ENCODE results near the gene METTL25B.

GRCh38 chr1:156703741-156704140 lies 24.5 kb upstream of the METTL25B start:
- TF ChIP-seq JUND (IDR thresholded peaks at IDR 0.05; ENCODE audit: low read depth, low read length) (no peak), POLR2AphosphoS5 (IDR thresholded peaks at IDR 0.05; ENCODE audit: low read length) (no peak), CBX5 (IDR thresholded peaks at IDR 0.05; ENCODE audit: low read depth) (no peak), SMC3 (IDR thresholded peaks at IDR 0.05; ENCODE audit: borderline replicate concordance, low read length) (no peak)
- TF ChIP-seq, protein P1, sequence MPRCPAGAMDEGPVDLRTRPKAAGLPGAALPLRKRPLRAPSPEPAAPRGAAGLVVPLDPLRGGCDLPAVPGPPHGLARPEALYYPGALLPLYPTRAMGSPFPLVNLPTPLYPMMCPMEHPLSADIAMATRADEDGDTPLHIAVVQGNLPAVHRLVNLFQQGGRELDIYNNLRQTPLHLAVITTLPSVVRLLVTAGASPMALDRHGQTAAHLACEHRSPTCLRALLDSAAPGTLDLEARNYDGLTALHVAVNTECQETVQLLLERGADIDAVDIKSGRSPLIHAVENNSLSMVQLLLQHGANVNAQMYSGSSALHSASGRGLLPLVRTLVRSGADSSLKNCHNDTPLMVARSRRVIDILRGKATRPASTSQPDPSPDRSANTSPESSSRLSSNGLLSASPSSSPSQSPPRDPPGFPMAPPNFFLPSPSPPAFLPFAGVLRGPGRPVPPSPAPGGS (IDR thresholded peaks at IDR 0.05; ENCODE audit: borderline replicate concordance, insufficient read depth, low read depth, low read length, poor library complexity, severe bottlenecking), result no peak

All from GM12878 (cell line).